K562 treated with DMSO at 1 percent for 48 hours (cell line): Measurements from ENCODE around the gene EML6. TPM values are rescaled to one million over a fixed set of nuclear protein-coding genes. Genes with fewer than 3 reads are reported as not detected.

ENCODE experiments used
- total RNA-seq: library from RNA; unstranded; fragments of 300-600 nt; gene quantifications from 2 replicates; pipeline ENCODE4 v1.2.3, GENCODE V29; 2022; ENCODE audit warnings: low replicate concordance; ENCODE audit errors: extremely low read depth

EML6 gene
- total RNA-seq, result not detected in 2 replicates

GRCh38 chr2:54723131-54723995, at the start of gene EML6:
Gene EML6, plus strand, starts transcription at chr2:54723662. Its CDS starts 1,400 bp downstream, at chr2:54725062.

